T-cell (primary cell): Measurements from ENCODE around the gene PLA2G3. TPM values are rescaled to one million over a fixed set of nuclear protein-coding genes. Genes with fewer than 3 reads are reported as not detected.

Experiments
- ATAC-seq, 4 experiments: fragments of 200-7000 bp in 3 of 4; fragments of 150-1000 bp in 1 of 4; cut with Tn5 transposase; replicated peaks in 1 of 4; 1 replicate in 3 of 4; 2 replicates in 1 of 4; pipeline ENCODE4 v1.10.0; 2021; ENCODE audit warnings: moderate library complexity in 3 of 4, mild to moderate bottlenecking in 2 of 4, moderate number of reproducible peaks in 1 of 4
- CTCF ChIA-PET, 2 donors: fragments of 300-600 bp; sonication (Branson Sonifier 250); formaldehyde crosslinking; loops; one replicate each; lab custom pipeline; 2022; ENCODE audit warnings: antibody characterized with exemption in 2 of 2; lab: Charles Lee
- POLR2A ChIA-PET, 2 donors: fragments of 300-600 bp; sonication (Branson Sonifier 250); formaldehyde crosslinking; loops; one replicate each; lab custom pipeline; 2022; ENCODE audit warnings: antibody characterized with exemption in 2 of 2; lab: Charles Lee
- DNase-seq, 35 experiments: peaks; one replicate each; pipeline versions ENCODE4 v3.0.0 to v3.0.0-alpha.2; 2013 to 2023
- H3K27ac ChIP-seq: one replicate; pipeline ENCODE4 v1.5.1; 2013; ENCODE audit warnings: low read length
- H3K27me3 ChIP-seq, 2 experiments: replicated peaks in 1 of 2; 1 replicate in 1 of 2; 2 replicates in 1 of 2; pipeline versions ENCODE4 v1.6.1 to v1.7.0; 2013; ENCODE audit warnings: low read length in 1 of 2, mixed read lengths in 1 of 2; ENCODE audit not compliant: control insufficient read depth in 2 of 2, insufficient read depth in 2 of 2; ENCODE audit errors: extremely low read depth in 1 of 2
- H3K36me3 ChIP-seq, 2 donors: 1 replicate in 1 of 2; 2 replicates in 1 of 2; pipeline versions ENCODE4 v1.6.1 to v1.7.0; 2013; ENCODE audit warnings: low read length in 1 of 2; ENCODE audit not compliant: control insufficient read depth in 2 of 2, insufficient read depth in 1 of 2; ENCODE audit errors: extremely low read depth in 1 of 2
- H3K4me1 ChIP-seq, 2 experiments: 1 replicate in 1 of 2; 2 replicates in 1 of 2; pipeline versions ENCODE4 v1.6.1 to v1.7.0; 2013; ENCODE audit warnings: low read length in 2 of 2, mixed read lengths in 1 of 2; ENCODE audit not compliant: insufficient read depth in 2 of 2, control insufficient read depth in 1 of 2; ENCODE audit errors: extremely low read depth in 1 of 2
- H3K4me3 ChIP-seq, 2 donors: 1 replicate in 1 of 2; 2 replicates in 1 of 2; pipeline versions ENCODE4 v1.5.1 to v1.7.0; 2013; ENCODE audit warnings: mild to moderate bottlenecking in 2 of 2, low read length in 1 of 2, moderate library complexity in 1 of 2; ENCODE audit not compliant: control insufficient read depth in 1 of 2; ENCODE audit errors: extremely low read depth in 1 of 2
- H3K9me3 ChIP-seq: 2 replicates; pipeline ENCODE4 v1.7.0; 2013
- H3K27ac Mint-ChIP-seq, 2 donors: one replicate each; pipeline ENCODE4 v1.8.0; 2020 to 2021; ENCODE audit warnings: mild to moderate bottlenecking in 2 of 2, mixed read lengths in 2 of 2
- H3K27me3 Mint-ChIP-seq, 2 donors: one replicate each; pipeline ENCODE4 v1.8.0; 2021 to 2022; ENCODE audit warnings: mixed read lengths in 2 of 2
- H3K36me3 Mint-ChIP-seq: one replicate; pipeline ENCODE4 v1.8.0; 2021; ENCODE audit warnings: mixed read lengths
- H3K4me1 Mint-ChIP-seq, 3 donors: one replicate each; pipeline ENCODE4 v1.8.0; 2020 to 2022; ENCODE audit warnings: mixed read lengths in 3 of 3, mild to moderate bottlenecking in 1 of 3
- H3K4me3 Mint-ChIP-seq, 3 donors: one replicate each; pipeline ENCODE4 v1.8.0; 2020 to 2022; ENCODE audit warnings: mild to moderate bottlenecking in 3 of 3, mixed read lengths in 3 of 3, moderate library complexity in 3 of 3
- H3K9me3 Mint-ChIP-seq, 3 donors: one replicate each; pipeline ENCODE4 v1.8.0; 2020 to 2022; ENCODE audit warnings: mixed read lengths in 3 of 3
- WGBS: methylation state at CpG from one replicate; pipeline ENCODE4 v1.1.5; 2013; ENCODE audit warnings: missing lambda C conversion rate; ENCODE audit not compliant: insufficient coverage; 5-methylcytosine and 5-hydroxymethylcytosine counted together
- total RNA-seq, 35 experiments: library from RNA in 6 of 35; stranded (reverse) in 6 of 35; fragments of 120-200 nt in 1 of 35; gene quantifications; one replicate each; pipeline versions ENCODE4 v1.2.1 to v1.2.4 and lab custom pipeline; 2013 to 2026

Gene PLA2G3
- total RNA-seq, 5 donors from 2014 or later (not counting 1 experiment from before 2014, with no cell fraction given) = not detected

GRCh38 chr22:31123292-31123602 lies 17.1 kb downstream of the PLA2G3 start:
- ATAC-seq (no peak), DNase-seq (no peak)
- Histone ChIP-seq H3K9me3 (no peaks in the 10 kb centered on the region), H3K27ac (no peak overlapping the region), H3K36me3 (no peaks in the 10 kb centered on the region), H3K4me3 (no peak overlapping the region), H3K27me3 (peaks cover 0 to 10% of the 10 kb centered on the region in 2 experiments), H3K4me1 (no peaks in the 10 kb centered on the region)
- H3K27ac Mint-ChIP-seq = no peak overlapping the region
- no peaks in the 10 kb centered on the region for H3K27me3 Mint-ChIP-seq
- ChIA-PET CTCF (no interaction called here), POLR2A (no interaction called here)
- H3K9me3 Mint-ChIP-seq = no peaks in the 10 kb centered on the region
- no peak overlapping the region for H3K4me3 Mint-ChIP-seq
- WGBS = 84% methylated on average over 4 of the region's 4 CpGs
- H3K4me1 Mint-ChIP-seq = no peaks in the 10 kb centered on the region
- H3K36me3 Mint-ChIP-seq = no peaks in the 10 kb centered on the region

- 79% methylated on average over 7 of the region's 10 CpGs for WGBS
- Mint-ChIP-seq H3K27ac (peak within 1 kb of the TSS in 1 of 2 donors; percentile 73), H3K4me1 (no peaks in the 10 kb centered on the region), H3K27me3 (no peaks in the 10 kb centered on the region), H3K4me3 (no peak within 1 kb of the TSS), H3K9me3 (no peaks in the 10 kb centered on the region), H3K36me3 (no peaks in the 10 kb centered on the region)
- ATAC-seq (no peak), DNase-seq (no peak)
- ChIA-PET CTCF (no interaction called here), POLR2A (no interaction called here)
- Histone ChIP-seq H3K9me3 (no peaks in the 10 kb centered on the region), H3K27ac (no peak within 1 kb of the TSS), H3K27me3 (peaks cover 0 to 5% of the 10 kb centered on the region in 2 experiments), H3K4me1 (no peaks in the 10 kb centered on the region), H3K4me3 (no peak within 1 kb of the TSS), H3K36me3 (no peaks in the 10 kb centered on the region)
Measured at GRCh38 chr22:31122532-31123291, 17.6 kb downstream of the PLA2G3 start, which contains the start of gene INPP5J. INPP5J (plus strand) TSS chr22:31122966; CDS start chr22:31123015, 49 bp downstream.

GRCh38 chr22:31122196-31122531 lies 18.1 kb downstream of the PLA2G3 start:
- Histone ChIP-seq H3K36me3 (no peaks in the 10 kb centered on the region), H3K4me1 (no peaks in the 10 kb centered on the region), H3K4me3 (no peak overlapping the region), H3K9me3 (no peaks in the 10 kb centered on the region), H3K27me3 (peaks cover 0 to 2% of the 10 kb centered on the region in 2 experiments), H3K27ac (no peak overlapping the region)
- ChIA-PET POLR2A (no interaction called here), CTCF (no interaction called here)
- no peak for DNase-seq
- Mint-ChIP-seq H3K4me3 (no peak overlapping the region), H3K27ac (peak overlapping the region in 1 of 2 donors; percentile 73), H3K4me1 (no peaks in the 10 kb centered on the region), H3K27me3 (no peaks in the 10 kb centered on the region), H3K9me3 (no peaks in the 10 kb centered on the region), H3K36me3 (no peaks in the 10 kb centered on the region)
- 100% methylated on average over 1 of the region's 2 CpGs for WGBS
- ATAC-seq = no peak

- no peak for ATAC-seq
- H3K27ac ChIP-seq = no peak overlapping the region
- Mint-ChIP-seq H3K36me3 (no peaks in the 10 kb centered on the region), H3K27me3 (no peaks in the 10 kb centered on the region), H3K4me3 (no peak overlapping the region), H3K27ac (no peak overlapping the region), H3K9me3 (no peaks in the 10 kb centered on the region), H3K4me1 (no peaks in the 10 kb centered on the region)
- POLR2A ChIA-PET = no interaction called here
- H3K4me3 ChIP-seq = no peak overlapping the region
- no CpG with 5 or more reads among the region's 4 CpGs for WGBS
- no peak for DNase-seq
- H3K4me1 ChIP-seq = no peaks in the 10 kb centered on the region
- H3K36me3 ChIP-seq = no peaks in the 10 kb centered on the region
- peaks cover 0 to 2% of the 10 kb centered on the region in 2 experiments for H3K27me3 ChIP-seq
- CTCF ChIA-PET = no interaction called here
- H3K9me3 ChIP-seq = no peaks in the 10 kb centered on the region
Measured at GRCh38 chr22:31121403-31121802, 18.9 kb downstream of the PLA2G3 start.

- ATAC-seq = no peak
- H3K4me1 ChIP-seq = no peaks in the 10 kb centered on the region
- peaks cover 0 to 2% of the 10 kb centered on the region in 2 experiments for H3K27me3 ChIP-seq
- no peaks in the 10 kb centered on the region for H3K36me3 ChIP-seq
- Mint-ChIP-seq H3K27ac (no peak overlapping the region), H3K4me3 (no peak overlapping the region), H3K36me3 (no peaks in the 10 kb centered on the region), H3K9me3 (no peaks in the 10 kb centered on the region), H3K4me1 (no peaks in the 10 kb centered on the region), H3K27me3 (no peaks in the 10 kb centered on the region)
- H3K4me3 ChIP-seq = no peak overlapping the region
- H3K9me3 ChIP-seq = no peaks in the 10 kb centered on the region
- DNase-seq = no peak
- H3K27ac ChIP-seq = no peak overlapping the region
- ChIA-PET POLR2A (no interaction called here), CTCF (interaction anchor here (0.5 kb wide), 2 partner anchors 12 to 387 kb away, joined by 3 read pairs; no protein-coding TSS in a partner anchor)
- 100% methylated on average over 1 of the region's 1 CpG for WGBS
Measured at GRCh38 chr22:31120642-31121041, 19.7 kb downstream of the PLA2G3 start.

DNA sequence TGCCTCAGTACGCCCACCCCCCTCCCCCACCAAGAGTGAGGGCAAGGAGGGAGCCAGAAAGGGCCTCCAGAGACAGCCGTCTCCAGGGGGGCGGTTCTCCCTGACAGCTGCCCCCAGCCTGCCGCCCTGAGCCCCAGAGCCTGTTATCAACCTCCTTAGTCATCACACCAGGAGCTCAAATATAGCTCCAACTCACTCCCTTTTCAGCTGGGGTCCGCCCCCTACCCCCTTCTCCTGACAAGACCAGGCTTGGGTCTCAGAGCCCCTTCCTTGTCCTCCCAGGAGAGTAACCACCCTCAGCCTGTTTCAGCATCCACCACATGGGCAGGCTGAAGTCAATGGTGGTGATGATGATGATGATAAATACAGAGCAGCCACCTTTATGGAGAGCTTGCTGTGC lies 20.1 kb downstream of the PLA2G3 start:
- Histone ChIP-seq H3K9me3 (no peaks in the 10 kb centered on the region), H3K4me1 (no peaks in the 10 kb centered on the region), H3K36me3 (no peaks in the 10 kb centered on the region), H3K27ac (no peak overlapping the region), H3K27me3 (peaks cover 0 to 2% of the 10 kb centered on the region in 2 experiments), H3K4me3 (no peak overlapping the region)
- Mint-ChIP-seq H3K36me3 (no peaks in the 10 kb centered on the region), H3K4me1 (no peaks in the 10 kb centered on the region), H3K27me3 (no peaks in the 10 kb centered on the region), H3K4me3 (no peak overlapping the region), H3K27ac (no peak overlapping the region), H3K9me3 (no peaks in the 10 kb centered on the region)
- DNase-seq (no peak), ATAC-seq (no peak)
- POLR2A ChIA-PET = no interaction called here
- 86% methylated on average over 5 of the region's 5 CpGs for WGBS
- CTCF ChIA-PET = interaction anchor here (0.5 kb wide), 2 partner anchors 12 to 387 kb away, joined by 3 read pairs; no protein-coding TSS in a partner anchor
